WERI-Rb-1 (cell line): Measurements from ENCODE around the gene TRABD.

Experiments
- DNase-seq: peaks from one replicate; pipeline ENCODE4 v3.0.0-alpha.2; 2020
- H3K27ac ChIP-seq: fragments of 250-450 bp; sonication (Bioruptor Pico); 2 replicates; pipeline ENCODE4 v1.5.1; 2020; ENCODE audit warnings: mild to moderate bottlenecking, moderate library complexity
- H3K27me3 ChIP-seq: fragments of 250-450 bp; sonication (Bioruptor Pico); 2 replicates; pipeline ENCODE4 v1.5.1; 2021; ENCODE audit warnings: mild to moderate bottlenecking, low read depth, moderate library complexity; ENCODE audit not compliant: insufficient read depth, severe bottlenecking
- H3K36me3 ChIP-seq: fragments of 250-450 bp; sonication (Bioruptor Pico); 2 replicates; pipeline ENCODE4 v1.5.1; 2020; ENCODE audit warnings: mild to moderate bottlenecking, moderate library complexity
- H3K4me3 ChIP-seq: 2 replicates; pipeline ENCODE4 v1.5.1; 2011; ENCODE audit warnings: low read depth, mild to moderate bottlenecking, control low read depth, low read length
- H3K9me3 ChIP-seq: fragments of 250-450 bp; sonication (Bioruptor Pico); 2 replicates; pipeline ENCODE4 v1.5.1; 2021; ENCODE audit warnings: mild to moderate bottlenecking, moderate library complexity; ENCODE audit not compliant: severe bottlenecking
- CTCF ChIP-seq: IDR thresholded peaks from 2 replicates; pipeline ENCODE4 v1.5.1; 2011; ENCODE audit warnings: low read depth, mild to moderate bottlenecking, control low read depth, inconsistent platforms, low read length

Gene TRABD

GRCh38 chr22:50171319-50171964, 14.3 kb upstream of the TRABD start:
- peaks cover 6% of the 10 kb centered on the region for H3K27me3 ChIP-seq
- no peak for DNase-seq
- H3K4me3 ChIP-seq: peak overlapping the region; percentile 51
- no peaks in the 10 kb centered on the region for H3K36me3 ChIP-seq
- no peak overlapping the region for H3K27ac ChIP-seq
- TF ChIP-seq CTCF: no peak
- peaks cover 5% of the 10 kb centered on the region for H3K9me3 ChIP-seq

GRCh38 chr22:50171965-50172421, 13.7 kb upstream of the TRABD start:
- Histone ChIP-seq H3K27me3 (peaks cover 6% of the 10 kb centered on the region), H3K4me3 (no peak overlapping the region), H3K36me3 (no peaks in the 10 kb centered on the region), H3K9me3 (peaks cover under 1% of the 10 kb centered on the region), H3K27ac (no peak overlapping the region)
- TF ChIP-seq CTCF: no peak
- DNase-seq: no peak

GRCh38 chr22:50173311-50173982, 12.3 kb upstream of the TRABD start:
- Histone ChIP-seq H3K36me3 (no peaks in the 10 kb centered on the region), H3K4me3 (no peak overlapping the region), H3K27me3 (peaks cover 6% of the 10 kb centered on the region), H3K27ac (no peak overlapping the region), H3K9me3 (no peaks in the 10 kb centered on the region)
- no peak for TF ChIP-seq CTCF
- no peak for DNase-seq

- Histone ChIP-seq H3K9me3 (no peaks in the 10 kb centered on the region), H3K27ac (no peak overlapping the region), H3K27me3 (peaks cover 4% of the 10 kb centered on the region), H3K36me3 (no peaks in the 10 kb centered on the region), H3K4me3 (no peak overlapping the region)
- no peak for DNase-seq
- no peak for TF ChIP-seq CTCF
Observed at GRCh38 chr22:50173983-50174355, 11.7 kb upstream of the TRABD start.

- no peak for DNase-seq
- no peak overlapping the region for H3K27ac ChIP-seq
- no peak for TF ChIP-seq CTCF
- H3K4me3 ChIP-seq: no peak overlapping the region
- no peaks in the 10 kb centered on the region; the same call in 1 of the 2 replicates for H3K36me3 ChIP-seq
- no peaks in the 10 kb centered on the region for H3K27me3 ChIP-seq
- H3K9me3 ChIP-seq: no peaks in the 10 kb centered on the region
Observed at GRCh38 chr22:50174382-50175190, 11.1 kb upstream of the TRABD start.
